K562 (cell line): ENCODE results near the gene MAP4K1. TPM values are rescaled to one million over a fixed set of nuclear protein-coding genes. Genes with fewer than 3 reads are reported as not detected.

Experiments used
- CBFA2T3 ChIP-seq: fragments of 450-650 bp; IDR thresholded peaks from 2 replicates; pipeline ENCODE4 v1.6.1; 2017
- CBX3 ChIP-seq, 2 experiments: IDR thresholded peaks; 1 replicate in 1 of 2; 2 replicates in 1 of 2; pipeline ENCODE4 v1.6.1; 2012; ENCODE audit warnings: inconsistent platforms in 2 of 2, low read length in 2 of 2, borderline replicate concordance in 1 of 2, control low read depth in 1 of 2
- GATA2 ChIP-seq: sonication (generic); formaldehyde crosslinking; IDR thresholded peaks from 2 replicates; pipeline ENCODE4 v1.4.0; 2020; ENCODE audit warnings: mild to moderate bottlenecking, missing genetic modification reagents
- MAZ ChIP-seq, 2 experiments: fragments of 450-650 bp in 1 of 2; sonication (generic) in 1 of 2; formaldehyde crosslinking; IDR thresholded peaks in 1 of 2; conservative IDR thresholded peaks in 1 of 2; 2 replicates each; pipeline versions ENCODE4 v1.4.0 to v1.5.0; 2020; ENCODE audit warnings: mild to moderate bottlenecking in 1 of 2, missing genetic modification reagents in 1 of 2
- PCBP2 ChIP-seq: fragments of 200-400 bp; formaldehyde crosslinking; IDR thresholded peaks from 2 replicates; pipeline ENCODE4 v1.6.1; 2018; ENCODE audit warnings: low read length, low read depth, mild to moderate bottlenecking, moderate library complexity; ENCODE audit not compliant: poor library complexity, severe bottlenecking
- POLR2G ChIP-seq: fragments of 200-400 bp; formaldehyde crosslinking; IDR thresholded peaks from 2 replicates; pipeline ENCODE4 v1.6.1; 2017; ENCODE audit warnings: low read depth, mild to moderate bottlenecking, antibody characterized with exemption, low read length, moderate library complexity
- SP1 ChIP-seq: sonication (generic); formaldehyde crosslinking; IDR thresholded peaks from 2 replicates; pipeline ENCODE4 v1.8.1; 2022; ENCODE audit warnings: mild to moderate bottlenecking, missing genetic modification reagents
- TCF3 ChIP-seq: sonication (generic); formaldehyde crosslinking; IDR thresholded peaks from 2 replicates; pipeline ENCODE4 v1.4.0; 2020; ENCODE audit warnings: mild to moderate bottlenecking, missing genetic modification reagents
- ZC3H4 ChIP-seq: sonication (generic); formaldehyde crosslinking; IDR thresholded peaks from 2 replicates; pipeline ENCODE4 v1.9.0; 2021; ENCODE audit warnings: missing genetic modification reagents, borderline replicate concordance
- ZNF12 ChIP-seq: sonication (generic); formaldehyde crosslinking; IDR thresholded peaks from 2 replicates; pipeline ENCODE4 v1.4.0; 2020; ENCODE audit warnings: mild to moderate bottlenecking, missing genetic modification reagents
- ZNF347 ChIP-seq: fragments of 450-650 bp; formaldehyde crosslinking; IDR thresholded peaks from 2 replicates; pipeline ENCODE4 v1.4.0; 2020; ENCODE audit warnings: low read depth, mild to moderate bottlenecking, moderate library complexity
- polyA plus RNA-seq, 8 experiments: library from polyadenylated mRNA; depleted of rRNA in 4 of 8; stranded (reverse) in 5 of 8; unstranded in 3 of 8; fragments of >200 nt; fragmentation: Nextera tagmentation in 2 of 8; fragmentation: Illumina TruSeq in 1 of 8; extraction: Ambion mirVana in 2 of 8; extraction: Trizol in 1 of 8; gene quantifications; 2 replicates each; pipeline versions ENCODE4 v1.2.1 to v1.2.3, GENCODE V29; 2011 to 2014; ENCODE audit warnings: inconsistent platforms in 1 of 8, missing spikeins in 1 of 8
- total RNA-seq, 7 experiments: library from RNA; depleted of rRNA in 6 of 7; stranded (reverse); fragments of >200 nt in 6 of 7; fragmentation: Illumina TruSeq in 2 of 7; extraction: Trizol in 2 of 7; gene quantifications; 2 replicates each; pipeline versions ENCODE4 v1.2.1 to v1.2.3, GENCODE V29; 2011 to 2021; ENCODE audit warnings: low replicate concordance in 1 of 7
- TF ChIP-seq, protein P1 (sequence below): fragments of 200-800 bp; sonication (Bioruptor generic); IDR thresholded peaks from 2 replicates; pipeline ENCODE4 v1.6.1; 2017; ENCODE audit warnings: missing genetic modification characterization, missing compliant biosample characterization
- TF ChIP-seq, protein P2 (sequence below): fragments of 200-800 bp; sonication (Bioruptor generic); IDR thresholded peaks from 2 replicates; pipeline ENCODE4 v1.6.1; 2017; ENCODE audit warnings: missing genetic modification characterization, missing compliant biosample characterization
- TF ChIP-seq, protein P3 (sequence below), 2 experiments: fragments of 450-650 bp in 1 of 2; IDR thresholded peaks; 2 replicates each; pipeline ENCODE4 v1.6.1; 2011 to 2017; ENCODE audit warnings: low read depth in 2 of 2, antibody characterized with exemption in 1 of 2, borderline replicate concordance in 1 of 2, low read length in 1 of 2, mild to moderate bottlenecking in 1 of 2, mixed read lengths in 1 of 2; ENCODE audit not compliant: control insufficient read depth in 1 of 2

The MAP4K1 gene
- total and polyA plus RNA-seq, 9 of the 15 experiments (the other 6 are each of a cell fraction or from before 2014, with no cell fraction given), result 0.14 to 3.2 (median 0.73) TPM; not detected in 1

DNA sequence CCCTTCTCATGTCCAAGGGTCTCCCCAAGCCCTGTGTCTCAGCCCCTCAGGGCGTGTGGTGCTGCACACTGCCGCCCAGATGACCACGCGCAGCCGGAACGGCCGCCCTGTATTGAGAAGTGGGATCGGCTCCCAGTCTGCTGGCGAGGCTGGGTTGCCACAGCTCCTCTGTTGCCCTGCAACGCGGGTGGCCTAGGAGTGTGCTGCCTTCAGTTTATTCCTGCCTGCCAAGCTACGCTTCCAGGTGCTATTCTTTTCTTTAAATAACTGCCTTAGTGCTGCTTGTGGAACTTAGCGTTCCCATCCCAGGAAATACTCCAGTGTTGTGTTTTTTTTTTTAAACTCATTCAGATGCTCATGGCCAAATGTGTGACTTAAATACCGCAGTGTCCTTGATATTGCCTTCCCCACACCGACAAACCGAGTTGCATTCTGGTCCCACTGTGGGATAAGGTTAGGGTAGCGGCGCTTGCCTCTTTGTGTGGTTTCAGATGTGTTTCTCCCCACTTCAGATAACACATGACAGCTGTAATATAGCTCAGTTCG lies 46.3 kb upstream of the MAP4K1 start (continued):
- TF ChIP-seq TCF3, result peak; percentile 51; the same call in 1 of the 2 replicates
- TF ChIP-seq CBX3 (IDR thresholded peaks at IDR 0.05; ENCODE audit: borderline replicate concordance in 1 of 2, low read length in 2 of 2), result peak in 1 of 2 experiments; percentile 37; a peak in 1 of 3 replicates
- no peak for TF ChIP-seq ZNF347
- TF ChIP-seq CBFA2T3, result peak; percentile 16; the same call in 1 of the 2 replicates
- 0 out of 2 replicates have a peak, but pooled peaks have one; percentile 26 for TF ChIP-seq ZC3H4
- TF ChIP-seq, protein P1, sequence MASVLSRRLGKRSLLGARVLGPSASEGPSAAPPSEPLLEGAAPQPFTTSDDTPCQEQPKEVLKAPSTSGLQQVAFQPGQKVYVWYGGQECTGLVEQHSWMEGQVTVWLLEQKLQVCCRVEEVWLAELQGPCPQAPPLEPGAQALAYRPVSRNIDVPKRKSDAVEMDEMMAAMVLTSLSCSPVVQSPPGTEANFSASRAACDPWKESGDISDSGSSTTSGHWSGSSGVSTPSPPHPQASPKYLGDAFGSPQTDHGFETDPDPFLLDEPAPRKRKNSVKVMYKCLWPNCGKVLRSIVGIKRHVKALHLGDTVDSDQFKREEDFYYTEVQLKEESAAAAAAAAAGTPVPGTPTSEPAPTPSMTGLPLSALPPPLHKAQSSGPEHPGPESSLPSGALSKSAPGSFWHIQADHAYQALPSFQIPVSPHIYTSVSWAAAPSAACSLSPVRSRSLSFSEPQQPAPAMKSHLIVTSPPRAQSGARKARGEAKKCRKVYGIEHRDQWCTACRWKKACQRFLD (CRISPR knock-in tag), result 0 out of 2 replicates have a peak, but pooled peaks have one; percentile 32
- TF ChIP-seq SP1, result 0 out of 2 replicates have a peak, but pooled peaks have one; percentile 25
- TF ChIP-seq POLR2G, result 0 out of 2 replicates have a peak, but pooled peaks have one; percentile 41
- no peak for TF ChIP-seq MAZ (CRISPR knock-in tag; conservative IDR thresholded peaks at IDR 0.05 in 1 of 2, IDR thresholded peaks at IDR 0.05 in 1 of 2)
- TF ChIP-seq ZNF12, result 0 out of 2 replicates have a peak, but pooled peaks have one; percentile 46
- TF ChIP-seq, protein P2, sequence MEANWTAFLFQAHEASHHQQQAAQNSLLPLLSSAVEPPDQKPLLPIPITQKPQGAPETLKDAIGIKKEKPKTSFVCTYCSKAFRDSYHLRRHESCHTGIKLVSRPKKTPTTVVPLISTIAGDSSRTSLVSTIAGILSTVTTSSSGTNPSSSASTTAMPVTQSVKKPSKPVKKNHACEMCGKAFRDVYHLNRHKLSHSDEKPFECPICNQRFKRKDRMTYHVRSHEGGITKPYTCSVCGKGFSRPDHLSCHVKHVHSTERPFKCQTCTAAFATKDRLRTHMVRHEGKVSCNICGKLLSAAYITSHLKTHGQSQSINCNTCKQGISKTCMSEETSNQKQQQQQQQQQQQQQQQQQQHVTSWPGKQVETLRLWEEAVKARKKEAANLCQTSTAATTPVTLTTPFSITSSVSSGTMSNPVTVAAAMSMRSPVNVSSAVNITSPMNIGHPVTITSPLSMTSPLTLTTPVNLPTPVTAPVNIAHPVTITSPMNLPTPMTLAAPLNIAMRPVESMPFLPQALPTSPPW, result peak; percentile 9; the same call in 1 of the 2 replicates
- TF ChIP-seq, protein P3, sequence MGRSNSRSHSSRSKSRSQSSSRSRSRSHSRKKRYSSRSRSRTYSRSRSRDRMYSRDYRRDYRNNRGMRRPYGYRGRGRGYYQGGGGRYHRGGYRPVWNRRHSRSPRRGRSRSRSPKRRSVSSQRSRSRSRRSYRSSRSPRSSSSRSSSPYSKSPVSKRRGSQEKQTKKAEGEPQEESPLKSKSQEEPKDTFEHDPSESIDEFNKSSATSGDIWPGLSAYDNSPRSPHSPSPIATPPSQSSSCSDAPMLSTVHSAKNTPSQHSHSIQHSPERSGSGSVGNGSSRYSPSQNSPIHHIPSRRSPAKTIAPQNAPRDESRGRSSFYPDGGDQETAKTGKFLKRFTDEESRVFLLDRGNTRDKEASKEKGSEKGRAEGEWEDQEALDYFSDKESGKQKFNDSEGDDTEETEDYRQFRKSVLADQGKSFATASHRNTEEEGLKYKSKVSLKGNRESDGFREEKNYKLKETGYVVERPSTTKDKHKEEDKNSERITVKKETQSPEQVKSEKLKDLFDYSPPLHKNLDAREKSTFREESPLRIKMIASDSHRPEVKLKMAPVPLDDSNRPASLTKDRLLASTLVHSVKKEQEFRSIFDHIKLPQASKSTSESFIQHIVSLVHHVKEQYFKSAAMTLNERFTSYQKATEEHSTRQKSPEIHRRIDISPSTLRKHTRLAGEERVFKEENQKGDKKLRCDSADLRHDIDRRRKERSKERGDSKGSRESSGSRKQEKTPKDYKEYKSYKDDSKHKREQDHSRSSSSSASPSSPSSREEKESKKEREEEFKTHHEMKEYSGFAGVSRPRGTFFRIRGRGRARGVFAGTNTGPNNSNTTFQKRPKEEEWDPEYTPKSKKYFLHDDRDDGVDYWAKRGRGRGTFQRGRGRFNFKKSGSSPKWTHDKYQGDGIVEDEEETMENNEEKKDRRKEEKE (IDR thresholded peaks at IDR 0.05; ENCODE audit: borderline replicate concordance in 1 of 2, control insufficient read depth in 1 of 2, low read depth in 2 of 2, low read length in 1 of 2), result 0 out of 4 replicates have a peak, but pooled peaks of 1 of the 2 experiments have one; percentile 33
- no peak for TF ChIP-seq PCBP2
- peak; percentile 44; the same call in 1 of the 2 replicates for TF ChIP-seq GATA2
- TF ChIP-seq, all 486 proteins: peak for 20
